Ecto neural progenitor cell (in vitro differentiated cells): ENCODE data around the gene MRAS.
"Not testable (repeated sequence)": the region's sequence is repeated elsewhere in the genome, so short reads cannot be mapped to it uniquely, and the experiment has no call there.

Experiments
- DNase-seq: peaks from one replicate; pipeline ENCODE4 v3.0.0-alpha.2; 2018; ENCODE audit warnings: low spot score

The MRAS gene

GRCh38 chr3:138367326-138367850 lies 19.0 kb downstream of the MRAS start:
- DNase-seq = no peak

- DNase-seq = no peak
Observed at GRCh38 chr3:138367911-138368310, 19.5 kb downstream of the MRAS start.

GRCh38 chr3:138369151-138369900 lies 20.9 kb downstream of the MRAS start:
- no peak for DNase-seq

GRCh38 chr3:138370321-138370720 lies 21.9 kb downstream of the MRAS start:
- no peak for DNase-seq

GRCh38 chr3:138371070-138371965 lies 22.9 kb downstream of the MRAS start:
- DNase-seq = no peak

- no peak for DNase-seq
Observed at GRCh38 chr3:138373087-138373735, 24.8 kb downstream of the MRAS start.

- DNase-seq = no peak
Observed at GRCh38 chr3:138373736-138374094, 25.3 kb downstream of the MRAS start.

- DNase-seq = no peak
Observed at GRCh38 chr3:138374573-138375134, 26.3 kb downstream of the MRAS start.

- no peak for DNase-seq
Observed at GRCh38 chr3:138375447-138375846, 27.1 kb downstream of the MRAS start.

GRCh38 chr3:138376663-138377062 lies 28.3 kb downstream of the MRAS start:
- DNase-seq = no peak

GRCh38 chr3:138377212-138377611 lies 28.8 kb downstream of the MRAS start:
- not testable (repeated sequence) for DNase-seq

- DNase-seq = no peak
Observed at GRCh38 chr3:138377804-138378203, 29.4 kb downstream of the MRAS start.

GRCh38 chr3:138378331-138378730 lies 30.0 kb downstream of the MRAS start:
- no peak for DNase-seq

- no peak for DNase-seq
Observed at GRCh38 chr3:138378990-138379389, 30.6 kb downstream of the MRAS start.

GRCh38 chr3:138381413-138381901 lies 33.1 kb downstream of the MRAS start:
- no peak for DNase-seq

GRCh38 chr3:138381950-138382715 lies 33.8 kb downstream of the MRAS start:
- DNase-seq = peak; percentile 61

- no peak for DNase-seq
Observed at GRCh38 chr3:138383715-138384465, 35.5 kb downstream of the MRAS start.

GRCh38 chr3:138384531-138384930 lies 36.2 kb downstream of the MRAS start:
- DNase-seq = no peak

GRCh38 chr3:138384976-138385375 lies 36.6 kb downstream of the MRAS start:
- DNase-seq = no peak

GRCh38 chr3:138389144-138389601 lies 40.8 kb downstream of the MRAS start:
- DNase-seq = no peak
